OCI-LY7 (cell line): ENCODE results near the gene NAA20. TPM values are rescaled to one million over a fixed set of nuclear protein-coding genes. Genes with fewer than 3 reads are reported as not detected.
A peak's percentile ranks its signal among the peaks of the same experiment; 100 is the strongest.

Source experiments
- BruUV-seq: library from RNA; stranded (reverse); fragments of 400-500 nt; replicated peaks from 2 replicates; lab custom pipeline; 2021; lab: Mats Ljungman, UMichigan
- CTCF ChIA-PET: fragments of 300-600 bp; sonication (Branson Sonifier 250); formaldehyde crosslinking; loops from one replicate; lab custom pipeline; 2022; ENCODE audit warnings: antibody characterized with exemption; ENCODE audit not compliant: unreplicated experiment; lab: Charles Lee
- POLR2A ChIA-PET: fragments of 300-600 bp; sonication (Branson Sonifier 250); formaldehyde crosslinking; loops from one replicate; lab custom pipeline; 2022; ENCODE audit warnings: antibody characterized with exemption; lab: Charles Lee
- DNase-seq: peaks from one replicate; pipeline ENCODE4 v3.0.0-alpha.2; 2015; ENCODE audit warnings: low spot score
- H2AFZ ChIP-seq: fragments of 200-600 bp; sonication (generic), shearing (Covaris generic); 2 replicates; pipeline ENCODE4 v1.6.1; 2014; ENCODE audit warnings: mild to moderate bottlenecking, antibody characterized with exemption, low read length, moderate library complexity
- H3K27ac ChIP-seq: fragments of 200-600 bp; sonication (generic); 2 replicates; pipeline ENCODE4 v1.5.1; 2014; ENCODE audit warnings: mixed run types, low read depth, mild to moderate bottlenecking, moderate library complexity, low read length, inconsistent platforms; ENCODE audit not compliant: poor library complexity, severe bottlenecking
- H3K36me3 ChIP-seq: fragments of 200-600 bp; sonication (generic); 2 replicates; pipeline ENCODE4 v1.6.1; 2014; ENCODE audit warnings: mild to moderate bottlenecking, antibody characterized with exemption, low read length, moderate library complexity, mixed read lengths; ENCODE audit not compliant: insufficient read depth
- H3K4me1 ChIP-seq: fragments of 200-600 bp; sonication (generic); 2 replicates; pipeline ENCODE4 v1.5.1; 2014; ENCODE audit warnings: mild to moderate bottlenecking, low read length; ENCODE audit not compliant: insufficient read depth, poor library complexity, severe bottlenecking
- H3K4me2 ChIP-seq: fragments of 200-600 bp; sonication (generic); 2 replicates; pipeline ENCODE4 v1.6.1; 2014; ENCODE audit warnings: mild to moderate bottlenecking, low read length
- H3K4me3 ChIP-seq: fragments of 200-600 bp; sonication (generic); 2 replicates; pipeline ENCODE4 v1.5.1; 2014; ENCODE audit warnings: mild to moderate bottlenecking, low read depth, low read length; ENCODE audit not compliant: poor library complexity, severe bottlenecking
- H3K79me2 ChIP-seq: fragments of 200-600 bp; sonication (generic); 2 replicates; pipeline ENCODE4 v1.6.1; 2016; ENCODE audit warnings: low read depth, mild to moderate bottlenecking, low read length, moderate library complexity, mixed read lengths; ENCODE audit not compliant: insufficient read depth
- H3K9me2 ChIP-seq: fragments of 200-600 bp; sonication (generic); 2 replicates; pipeline ENCODE4 v1.6.1; 2016; ENCODE audit warnings: mild to moderate bottlenecking, low read length, mixed read lengths; ENCODE audit not compliant: insufficient read depth
- H3K9me3 ChIP-seq: fragments of 200-600 bp; sonication (generic); 2 replicates; pipeline ENCODE4 v1.6.1; 2014; ENCODE audit warnings: mild to moderate bottlenecking, mixed run types, low read length, mixed read lengths
- H4K20me1 ChIP-seq: fragments of 200-600 bp; sonication (generic); 2 replicates; pipeline ENCODE4 v1.6.1; 2014; ENCODE audit warnings: mild to moderate bottlenecking, antibody characterized with exemption, low read length, moderate library complexity, mixed read lengths; ENCODE audit not compliant: insufficient read depth
- CTCF ChIP-seq: fragments of 200-600 bp; sonication (generic); conservative IDR thresholded peaks from 2 replicates; pipeline ENCODE4 v1.5.1; 2014; ENCODE audit warnings: mild to moderate bottlenecking, antibody characterized with exemption, low read length, moderate library complexity, mixed read lengths
- EZH2phosphoT487 ChIP-seq: fragments of 200-600 bp; sonication (generic); IDR thresholded peaks from 2 replicates; pipeline ENCODE4 v1.6.1; 2018; ENCODE audit warnings: low read depth, borderline replicate concordance, mild to moderate bottlenecking, mixed run types, antibody characterized with exemption, low read length, moderate library complexity, mixed read lengths
- intact Hi-C: fragments of 100-400 bp; cut with micrococcal nuclease; formaldehyde crosslinking; loops from one replicate; pipeline ENCODE4 v1.10.0; 2022; ENCODE audit not compliant: unreplicated experiment
- total RNA-seq, 2 experiments: library from RNA; depleted of rRNA in 1 of 2; stranded (reverse); fragments of >200 nt in 1 of 2; shearing (Covaris generic) in 1 of 2; gene quantifications; 2 replicates each; pipeline ENCODE4 v1.2.3, GENCODE V29; 2014 to 2022

The NAA20 gene
- total RNA-seq, 2 experiments from 2014 or later: 37.5 to 62.4 TPM

GRCh38 chr20:19993958-19994669 is 23.0 kb upstream of the NAA20 start:
- H3K4me3 ChIP-seq: no peak overlapping the region
- no peak overlapping the region for H3K27ac ChIP-seq
- BruUV-seq: no TSS peak
- TF ChIP-seq EZH2phosphoT487 (no peak), CTCF (no peak)
- H2AFZ ChIP-seq: no peak overlapping the region
- H3K4me1 ChIP-seq: no peaks in the 10 kb centered on the region
- H4K20me1 ChIP-seq: no peaks in the 10 kb centered on the region
- ChIA-PET POLR2A (interaction anchor here (0.6 to 1.3 kb wide), 3 partner anchors 18 to 207 kb away, joined by 3 to 4 read pairs (median 3); no protein-coding TSS in a partner anchor), CTCF (interaction anchor here (0.6 kb wide), 1 partner anchor 8 kb away, joined by 3 read pairs; no protein-coding TSS in a partner anchor)
- no peaks in the 10 kb centered on the region for H3K79me2 ChIP-seq
- no peaks in the 10 kb centered on the region for H3K36me3 ChIP-seq
- no peaks in the 10 kb centered on the region for H3K9me3 ChIP-seq
- intact Hi-C loops: no loop called here
- no peaks in the 10 kb centered on the region for H3K9me2 ChIP-seq
- H3K4me2 ChIP-seq: no peak overlapping the region
- DNase-seq: no peak

DNA sequence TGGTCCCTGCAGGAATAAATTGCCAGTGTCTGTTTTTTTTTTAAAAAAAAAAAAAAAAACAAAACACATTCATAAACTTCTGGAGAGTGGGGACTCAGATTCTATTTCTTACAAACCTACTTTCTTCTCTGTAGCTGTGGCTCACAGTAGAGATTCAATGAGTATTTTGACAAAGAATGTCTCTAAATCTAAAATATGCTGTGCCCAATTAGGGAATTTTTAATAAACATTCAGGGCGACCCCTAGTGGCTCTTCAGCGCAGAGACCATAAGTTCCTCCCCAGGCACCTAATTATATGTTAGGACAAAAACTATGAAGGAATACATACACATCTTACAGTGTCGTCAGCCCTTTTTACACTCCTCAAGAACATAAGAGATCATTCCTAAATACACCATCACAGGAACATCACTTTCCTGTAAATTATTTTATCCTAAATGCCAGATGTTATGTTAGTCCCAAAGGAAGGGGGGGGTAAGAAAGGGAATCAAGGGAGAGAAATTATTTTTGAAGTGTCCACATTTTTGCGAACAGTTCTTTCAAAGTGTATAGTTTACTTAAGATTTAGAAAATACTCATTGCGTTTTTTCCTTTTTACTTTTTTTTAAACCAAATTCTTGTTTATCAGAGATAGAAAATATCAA is 21.8 kb upstream of the NAA20 start:
- H4K20me1 ChIP-seq: no peaks in the 10 kb centered on the region
- ChIA-PET CTCF (interaction anchor here (0.5 kb wide), 1 partner anchor 210 kb away, joined by 4 read pairs; no protein-coding TSS in a partner anchor), POLR2A (interaction anchor here (1.0 kb wide), 1 partner anchor 31 kb away, joined by 3 read pairs; no protein-coding TSS in a partner anchor)
- no peaks in the 10 kb centered on the region for H3K4me1 ChIP-seq
- H2AFZ ChIP-seq: no peak overlapping the region
- no peak for TF ChIP-seq EZH2phosphoT487
- peak; percentile 94 for TF ChIP-seq CTCF
- DNase-seq: peak; percentile 57
- H3K9me3 ChIP-seq: no peaks in the 10 kb centered on the region
- no peaks in the 10 kb centered on the region for H3K79me2 ChIP-seq
- no peak overlapping the region for H3K4me2 ChIP-seq
- no peak overlapping the region for H3K4me3 ChIP-seq
- intact Hi-C loops: loop anchor here (1.0 kb wide), 3 partner anchors 92 to 302 kb away; no protein-coding TSS in a partner anchor
- BruUV-seq: no TSS peak
- H3K27ac ChIP-seq: no peak overlapping the region
- no peaks in the 10 kb centered on the region for H3K36me3 ChIP-seq
- H3K9me2 ChIP-seq: no peaks in the 10 kb centered on the region
